Peyer's patch (tissue), 4 donors: ENCODE results near the gene EXOSC2. TPM values are rescaled to one million over a fixed set of nuclear protein-coding genes. Genes with fewer than 3 reads are reported as not detected.
A peak's percentile ranks its signal among the peaks of the same experiment; 100 is the strongest.

Experiments
- DNase-seq, 3 donors: peaks; one replicate each; pipeline ENCODE4 v3.0.0-alpha.2; 2017 to 2019
- H3K27ac ChIP-seq, 4 donors: fragments of 200-600 bp; sonication (generic); one replicate each; pipeline ENCODE4 v1.5.1; 2016 to 2019
- H3K27me3 ChIP-seq, 2 donors: fragments of 200-600 bp; sonication (generic); one replicate each; pipeline ENCODE4 v1.5.1; 2019
- H3K36me3 ChIP-seq, 3 donors: fragments of 200-600 bp; sonication (generic); one replicate each; pipeline ENCODE4 v1.5.1; 2016 to 2019
- H3K4me1 ChIP-seq, 4 donors: fragments of 200-600 bp; sonication (generic); one replicate each; pipeline ENCODE4 v1.5.1; 2016 to 2019
- H3K4me3 ChIP-seq, 4 donors: fragments of 200-600 bp; sonication (generic); 1 replicate in 3 of 4; 2 replicates in 1 of 4; pipeline ENCODE4 v1.5.1; 2016 to 2019; ENCODE audit warnings: mild to moderate bottlenecking in 1 of 4
- H3K9me3 ChIP-seq, 4 donors: fragments of 200-600 bp; sonication (generic); one replicate each; pipeline ENCODE4 v1.5.1; 2016 to 2019; ENCODE audit warnings: mild to moderate bottlenecking in 1 of 4
- POLR2A ChIP-seq, 2 donors: fragments of 450-650 bp; IDR thresholded peaks; one replicate each; pipeline ENCODE4 v1.5.1; 2017; ENCODE audit warnings: antibody characterized with exemption in 2 of 2, mild to moderate bottlenecking in 2 of 2, moderate library complexity in 2 of 2
- total RNA-seq, 4 donors: library from RNA; depleted of rRNA; stranded (reverse); fragments of >200 nt; gene quantifications; one replicate each; pipeline ENCODE4 v1.1.0, GENCODE V29; 2016
- TF ChIP-seq, protein P1 (sequence below), 6 experiments: fragments of 450-650 bp in 4 of 6; fragments of 200-600 bp in 2 of 6; sonication (generic) in 1 of 6; IDR thresholded peaks; one replicate each; pipeline ENCODE4 v1.5.1; 2017 to 2019; ENCODE audit warnings: antibody characterized with exemption in 6 of 6, mild to moderate bottlenecking in 3 of 6, moderate library complexity in 1 of 6

Gene EXOSC2
- total RNA-seq, 4 donors from 2014 or later, result 19.1 to 33.8 (median 20.8) TPM

- Histone ChIP-seq H3K4me3 (no peak overlapping the region), H3K27me3 (no peaks in the 10 kb centered on the region), H3K4me1 (peaks cover 0 to 21% (median 3%) of the 10 kb centered on the region in 4 donors), H3K9me3 (no peaks in the 10 kb centered on the region), H3K27ac (no peak overlapping the region), H3K36me3 (no peaks in the 10 kb centered on the region)
- TF ChIP-seq, protein P1, sequence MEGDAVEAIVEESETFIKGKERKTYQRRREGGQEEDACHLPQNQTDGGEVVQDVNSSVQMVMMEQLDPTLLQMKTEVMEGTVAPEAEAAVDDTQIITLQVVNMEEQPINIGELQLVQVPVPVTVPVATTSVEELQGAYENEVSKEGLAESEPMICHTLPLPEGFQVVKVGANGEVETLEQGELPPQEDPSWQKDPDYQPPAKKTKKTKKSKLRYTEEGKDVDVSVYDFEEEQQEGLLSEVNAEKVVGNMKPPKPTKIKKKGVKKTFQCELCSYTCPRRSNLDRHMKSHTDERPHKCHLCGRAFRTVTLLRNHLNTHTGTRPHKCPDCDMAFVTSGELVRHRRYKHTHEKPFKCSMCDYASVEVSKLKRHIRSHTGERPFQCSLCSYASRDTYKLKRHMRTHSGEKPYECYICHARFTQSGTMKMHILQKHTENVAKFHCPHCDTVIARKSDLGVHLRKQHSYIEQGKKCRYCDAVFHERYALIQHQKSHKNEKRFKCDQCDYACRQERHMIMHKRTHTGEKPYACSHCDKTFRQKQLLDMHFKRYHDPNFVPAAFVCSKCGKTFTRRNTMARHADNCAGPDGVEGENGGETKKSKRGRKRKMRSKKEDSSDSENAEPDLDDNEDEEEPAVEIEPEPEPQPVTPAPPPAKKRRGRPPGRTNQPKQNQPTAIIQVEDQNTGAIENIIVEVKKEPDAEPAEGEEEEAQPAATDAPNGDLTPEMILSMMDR (IDR thresholded peaks at IDR 0.05), result no peak
- no peak for TF ChIP-seq POLR2A (IDR thresholded peaks at IDR 0.05)
- DNase-seq, result peak in 1 of 3 donors; percentile 25
Measured at GRCh38 chr9:130711469-130711868, 17.9 kb downstream of the EXOSC2 start.

DNA sequence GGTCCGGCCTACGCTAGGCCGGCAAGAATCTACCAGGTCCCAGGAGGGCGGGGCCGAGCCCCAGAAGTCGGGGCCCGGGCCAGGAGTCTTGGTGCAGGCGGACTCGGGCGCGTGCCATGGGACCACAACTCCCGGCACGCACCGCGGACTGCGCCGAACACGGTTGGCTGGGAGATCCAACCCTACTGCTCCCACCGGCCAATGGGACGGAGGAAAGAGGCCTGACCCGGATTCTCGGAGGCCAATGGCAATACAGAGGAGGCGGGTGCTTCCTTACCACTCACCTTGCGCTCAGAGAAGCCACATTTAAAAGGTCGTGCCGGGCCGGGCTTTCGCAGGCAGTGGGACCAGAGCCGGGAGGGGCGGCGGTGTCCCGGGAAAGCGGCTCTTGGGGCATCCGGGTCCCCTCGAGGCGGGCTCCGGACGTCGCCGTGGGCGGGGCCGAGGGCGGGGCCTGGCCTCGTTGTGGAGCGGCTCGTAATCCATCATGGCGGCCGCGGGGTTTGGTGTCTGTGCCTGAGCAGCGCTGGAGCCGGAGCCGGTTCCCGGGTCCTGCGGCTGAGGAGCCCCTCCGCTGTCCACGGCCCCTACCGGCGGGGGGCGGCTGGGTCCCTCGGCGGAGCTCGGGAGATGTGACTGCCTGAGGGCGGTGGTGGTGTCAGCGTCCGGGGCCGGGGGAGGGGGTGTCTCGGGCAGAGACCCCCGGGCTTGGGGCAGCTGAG lies 19.1 kb downstream of the EXOSC2 start:
- DNase-seq, result peak; percentile 97 to 99 (median 97)
- Histone ChIP-seq H3K4me3 (peak overlapping the region; percentile 88 to 97 (median 92)), H3K4me1 (peaks cover 0 to 32% (median 3%) of the 10 kb centered on the region in 4 donors), H3K27me3 (no peaks in the 10 kb centered on the region), H3K27ac (peak overlapping the region; percentile 94 to 98 (median 96)), H3K9me3 (no peaks in the 10 kb centered on the region), H3K36me3 (no peaks in the 10 kb centered on the region)
- TF ChIP-seq, protein P1 (IDR thresholded peaks at IDR 0.05), result no peak
- TF ChIP-seq POLR2A (IDR thresholded peaks at IDR 0.05), result peak; percentile 60 to 86

GRCh38 chr9:130713286-130713960 lies 19.8 kb downstream of the EXOSC2 start:
- H3K27me3 ChIP-seq, result no peaks in the 10 kb centered on the region
- H3K4me3 ChIP-seq, result peak overlapping the region; percentile 88 to 97 (median 92)
- H3K4me1 ChIP-seq, result peaks cover 0 to 34% (median 3%) of the 10 kb centered on the region in 4 donors
- no peaks in the 10 kb centered on the region for H3K36me3 ChIP-seq
- peak in 1 of 3 donors; percentile 28 for DNase-seq
- H3K27ac ChIP-seq, result peak overlapping the region; percentile 94 to 98 (median 96)
- no peaks in the 10 kb centered on the region for H3K9me3 ChIP-seq
- no peak for TF ChIP-seq POLR2A (IDR thresholded peaks at IDR 0.05)
- TF ChIP-seq, protein P1 (IDR thresholded peaks at IDR 0.05), result no peak

GRCh38 chr9:130714586-130715110 lies 21.1 kb downstream of the EXOSC2 start:
- Histone ChIP-seq H3K27ac (peak overlapping the region in 3 of 4 donors; percentile 10 to 98 (median 97)), H3K4me1 (peaks cover 0 to 34% (median 3%) of the 10 kb centered on the region in 4 donors), H3K9me3 (no peaks in the 10 kb centered on the region), H3K36me3 (no peaks in the 10 kb centered on the region), H3K4me3 (peak overlapping the region; percentile 9 to 96 (median 51)), H3K27me3 (no peaks in the 10 kb centered on the region)
- TF ChIP-seq, protein P1 (IDR thresholded peaks at IDR 0.05), result no peak
- TF ChIP-seq POLR2A (IDR thresholded peaks at IDR 0.05), result no peak
- no peak for DNase-seq

DNA sequence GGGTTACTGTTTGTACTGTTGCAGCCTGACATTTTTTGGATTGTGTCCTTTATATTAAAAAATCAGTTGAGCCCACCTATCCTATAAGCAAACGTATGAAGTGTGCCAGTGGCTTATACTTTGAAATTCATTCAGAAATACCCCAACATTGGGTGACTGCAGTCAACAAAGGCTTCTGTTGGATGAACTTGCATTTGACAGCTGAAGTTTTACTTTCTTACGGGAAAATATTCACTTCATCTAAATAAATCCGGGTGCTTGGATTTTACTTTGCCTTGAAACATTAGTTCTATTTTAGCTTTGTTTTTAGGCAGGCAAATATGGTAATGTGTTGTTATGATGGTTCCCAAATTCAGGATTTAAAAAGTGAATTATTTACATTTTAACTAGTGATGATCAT lies 21.7 kb downstream of the EXOSC2 start:
- H3K36me3 ChIP-seq, result no peaks in the 10 kb centered on the region
- no peaks in the 10 kb centered on the region for H3K9me3 ChIP-seq
- DNase-seq, result no peak
- H3K4me1 ChIP-seq, result peaks cover 0 to 34% (median 3%) of the 10 kb centered on the region in 4 donors
- H3K27me3 ChIP-seq, result no peaks in the 10 kb centered on the region
- peak overlapping the region in 2 of 4 donors; percentile 97 to 98 for H3K27ac ChIP-seq
- H3K4me3 ChIP-seq, result peak overlapping the region in 3 of 4 donors; percentile 9 to 96 (median 88)
- no peak for TF ChIP-seq POLR2A (IDR thresholded peaks at IDR 0.05)
- TF ChIP-seq, protein P1 (IDR thresholded peaks at IDR 0.05), result no peak
